HUES64 (cell line): ENCODE results near the gene CYP24A1. TPM values are rescaled to one million over a fixed set of nuclear protein-coding genes. Genes with fewer than 3 reads are reported as not detected.

Experiments
- H3K27ac ChIP-seq: 2 replicates; pipeline ENCODE4 v1.7.0; 2013; ENCODE audit warnings: low read depth, low read length, inconsistent platforms
- H3K27me3 ChIP-seq: 2 replicates; pipeline ENCODE4 v1.6.1; 2013; ENCODE audit warnings: mild to moderate bottlenecking, low read length; ENCODE audit not compliant: insufficient read depth
- H3K36me3 ChIP-seq: 2 replicates; pipeline ENCODE4 v1.6.1; 2013; ENCODE audit warnings: mild to moderate bottlenecking, low read length; ENCODE audit not compliant: insufficient read depth
- H3K4me1 ChIP-seq: 2 replicates; pipeline ENCODE4 v1.6.1; 2013; ENCODE audit warnings: mild to moderate bottlenecking, low read length, moderate library complexity; ENCODE audit not compliant: insufficient read depth
- H3K4me3 ChIP-seq: 2 replicates; pipeline ENCODE4 v1.5.1; 2013; ENCODE audit warnings: mild to moderate bottlenecking, low read length, moderate library complexity
- H3K9ac ChIP-seq: 2 replicates; pipeline ENCODE4 v1.6.1; 2013; ENCODE audit warnings: mild to moderate bottlenecking, low read depth, low read length
- H3K9me3 ChIP-seq: 2 replicates; pipeline ENCODE4 v1.6.1; 2013; ENCODE audit warnings: low read depth, low read length; ENCODE audit not compliant: insufficient read depth
- WGBS: fragments of 150-250, 120-280 bp; methylation state at CpG from one replicate; pipeline ENCODE4 v1.1.7; 2013; ENCODE audit warnings: missing lambda C conversion rate; 5-methylcytosine and 5-hydroxymethylcytosine counted together
- polyA plus RNA-seq, 2 experiments: library from polyadenylated mRNA; stranded (reverse); fragments of 50-300 nt; gene quantifications; one replicate each; pipeline ENCODE4 v1.2.3, GENCODE V29; 2013

Gene CYP24A1
- not detected for polyA plus RNA-seq (2013, experiment 1 of 2)
- polyA plus RNA-seq (2013, experiment 2 of 2) = not detected

DNA sequence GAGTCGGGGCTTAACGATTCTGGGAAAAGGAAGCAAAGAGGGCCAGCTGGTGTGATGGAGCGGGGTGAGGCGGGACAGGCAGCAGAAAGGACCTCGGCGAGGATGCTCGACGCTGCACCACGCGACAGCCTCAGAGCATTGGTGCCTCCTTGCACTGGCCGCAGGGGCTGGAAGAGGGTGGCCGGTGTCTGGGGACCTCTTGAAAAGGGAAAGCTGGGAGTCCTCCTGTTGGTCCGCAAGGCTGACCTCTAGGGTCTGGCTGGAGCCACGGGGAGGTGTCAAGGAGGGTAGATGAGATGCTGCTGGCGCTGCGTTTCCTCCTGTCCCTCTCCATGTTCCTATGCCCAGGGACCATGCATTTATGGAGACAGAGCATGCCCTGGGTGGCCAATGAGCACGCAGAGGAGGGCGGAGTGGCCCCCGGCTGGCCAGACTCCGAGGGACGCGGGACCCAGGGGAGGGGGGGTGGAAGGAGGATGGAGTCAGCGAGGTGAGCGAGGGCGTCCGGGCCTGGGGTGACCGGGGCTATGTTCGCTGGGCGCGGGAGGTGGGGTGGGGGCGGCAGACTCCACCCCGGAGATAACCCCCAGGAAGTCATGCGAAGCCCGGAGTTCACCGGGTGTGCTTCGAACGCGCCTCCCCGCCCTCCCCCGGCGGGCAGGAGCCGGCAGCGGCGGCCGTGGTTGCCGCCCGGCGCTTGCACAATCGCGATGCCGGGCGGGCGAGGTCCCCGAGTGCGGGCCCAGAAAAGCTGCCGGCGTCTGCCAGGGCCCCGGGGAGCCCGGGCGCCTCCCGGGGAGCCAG is at the start of gene CYP24A1:
Gene CYP24A1 (minus strand): TSS at position 334 of the 804 bp plus-strand sequence. CDS start 407 bp downstream, outside the sequence.
- Histone ChIP-seq H3K4me3 (peak within 1 kb of the TSS; percentile 47), H3K27me3 (peaks cover 80% of the 10 kb centered on the region), H3K4me1 (peaks cover 15% of the 10 kb centered on the region), H3K9ac (no peak within 1 kb of the TSS), H3K36me3 (no peaks in the 10 kb centered on the region), H3K27ac (no peak within 1 kb of the TSS), H3K9me3 (no peaks in the 10 kb centered on the region)
- 3% methylated on average over 61 of the region's 61 CpGs for WGBS

DNA sequence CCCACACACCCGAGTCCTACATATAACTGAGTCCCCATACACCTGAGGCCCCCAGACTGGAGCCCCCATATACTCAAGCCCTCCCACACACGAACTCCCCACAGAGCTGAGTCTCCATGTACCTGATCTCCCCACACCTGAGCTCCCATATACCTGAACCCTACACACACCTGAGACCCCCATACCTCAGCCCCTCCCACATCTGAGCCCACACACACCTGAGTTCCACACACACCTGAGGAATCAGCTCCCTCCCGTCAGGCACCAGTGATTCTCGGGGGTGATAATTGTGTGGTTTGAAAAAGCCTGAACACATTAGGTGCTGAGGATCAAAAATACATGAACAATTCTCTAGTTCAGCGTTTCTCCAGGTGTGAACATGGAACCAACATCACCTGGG is 49.5 kb upstream of the CYP24A1 start:
- Histone ChIP-seq H3K36me3 (peaks cover 22% of the 10 kb centered on the region), H3K27me3 (no peaks in the 10 kb centered on the region), H3K9me3 (no peaks in the 10 kb centered on the region), H3K27ac (peak overlapping the region; percentile 75), H3K9ac (no peak overlapping the region), H3K4me3 (no peak overlapping the region), H3K4me1 (peaks cover 29% of the 10 kb centered on the region)
- WGBS = 79% methylated on average over 5 of the region's 5 CpGs

DNA sequence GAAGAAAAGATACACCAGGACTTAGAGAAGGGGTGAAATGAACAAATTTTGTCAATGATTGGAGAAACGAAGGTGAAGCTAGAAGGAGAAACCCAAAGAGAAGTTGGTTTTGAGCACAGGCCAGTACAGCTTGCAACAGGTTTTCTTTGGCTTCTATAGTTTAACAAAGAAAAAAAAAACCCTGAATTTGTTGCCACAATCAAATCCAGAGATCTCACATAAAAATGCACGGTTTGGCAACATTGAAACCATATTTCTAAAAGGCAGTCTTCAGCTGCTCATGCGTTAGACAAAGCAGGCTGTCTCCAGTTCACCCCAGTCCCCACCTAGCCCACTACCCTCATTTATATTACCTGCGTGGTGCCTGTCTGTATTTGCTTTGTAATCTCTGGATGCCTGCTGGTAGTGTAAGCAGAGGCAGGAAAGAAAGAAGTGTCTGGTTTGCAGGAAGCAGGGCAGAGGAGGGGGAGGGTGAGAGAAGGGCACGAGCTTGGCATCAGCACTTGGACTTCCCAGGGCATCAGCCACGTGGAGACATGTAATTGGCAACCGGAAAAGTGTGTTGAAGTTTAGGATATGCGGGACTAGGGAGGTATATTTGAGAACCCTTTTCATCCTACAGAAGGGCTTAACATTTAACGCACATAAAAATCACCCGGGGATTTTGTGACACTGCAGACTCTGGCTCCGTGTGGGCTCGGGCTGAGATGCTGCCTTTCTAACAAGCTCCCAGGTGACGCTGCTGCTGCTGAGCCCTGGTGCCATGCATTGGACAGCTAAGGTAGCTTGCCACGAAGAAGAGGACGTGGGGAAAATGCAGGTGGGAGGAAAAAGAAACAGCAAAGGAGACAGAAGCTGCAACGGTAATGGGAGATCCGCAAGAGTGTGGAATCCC is 48.5 kb upstream of the CYP24A1 start:
- no peaks in the 10 kb centered on the region for H3K9me3 ChIP-seq
- H3K9ac ChIP-seq = no peak overlapping the region
- H3K4me3 ChIP-seq = no peak overlapping the region
- WGBS = 76% methylated on average over 17 of the region's 17 CpGs
- H3K36me3 ChIP-seq = peaks cover 33% of the 10 kb centered on the region
- peaks cover 29% of the 10 kb centered on the region for H3K4me1 ChIP-seq
- H3K27me3 ChIP-seq = no peaks in the 10 kb centered on the region
- H3K27ac ChIP-seq = no peak overlapping the region

- H3K4me3 ChIP-seq = no peak overlapping the region
- no peaks in the 10 kb centered on the region for H3K9me3 ChIP-seq
- no peaks in the 10 kb centered on the region for H3K27me3 ChIP-seq
- H3K9ac ChIP-seq = no peak overlapping the region
- H3K4me1 ChIP-seq = peaks cover 29% of the 10 kb centered on the region
- 94% methylated on average over 4 of the region's 4 CpGs for WGBS
- no peak overlapping the region for H3K27ac ChIP-seq
- peaks cover 39% of the 10 kb centered on the region for H3K36me3 ChIP-seq
Measured at GRCh38 chr20:54221353-54221752, 47.6 kb upstream of the CYP24A1 start.

- Histone ChIP-seq H3K4me3 (no peak overlapping the region), H3K9me3 (no peaks in the 10 kb centered on the region), H3K27me3 (no peaks in the 10 kb centered on the region), H3K9ac (no peak overlapping the region), H3K27ac (no peak overlapping the region), H3K36me3 (peaks cover 45% of the 10 kb centered on the region), H3K4me1 (peaks cover 29% of the 10 kb centered on the region)
- 87% methylated on average over 6 of the region's 6 CpGs for WGBS
Measured at GRCh38 chr20:54220722-54221121, 46.9 kb upstream of the CYP24A1 start.

DNA sequence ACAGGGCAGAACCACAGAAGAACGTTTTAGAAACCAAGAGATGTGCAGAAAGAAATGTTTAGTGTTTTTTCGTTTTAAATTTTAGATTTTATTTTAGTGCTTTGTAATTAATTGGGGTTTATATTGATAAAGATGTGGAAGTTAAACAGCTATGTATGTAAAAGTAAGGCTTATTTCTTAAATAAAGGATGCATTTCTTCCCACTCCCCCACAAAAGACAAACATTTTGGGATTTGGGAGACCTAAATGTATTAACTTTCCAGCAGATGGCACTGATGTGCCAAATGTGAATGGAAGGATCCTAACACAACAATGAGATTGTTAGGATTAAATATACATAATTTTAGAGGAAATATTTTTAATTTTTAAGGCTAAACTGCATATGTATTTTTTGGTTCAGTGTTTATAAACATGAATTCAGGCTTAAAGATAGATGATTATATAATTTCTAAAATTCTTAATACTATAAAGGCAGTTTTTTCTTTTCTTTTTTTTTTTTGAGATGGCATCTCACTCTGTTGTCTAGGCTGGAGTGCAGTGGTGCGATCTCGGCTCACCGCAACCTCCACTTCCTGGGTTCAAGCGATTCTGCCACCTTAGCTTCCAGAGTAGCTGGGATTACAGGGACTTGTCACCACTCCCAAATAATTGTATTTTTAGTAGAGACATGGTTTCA is 46.1 kb upstream of the CYP24A1 start:
- no peak overlapping the region for H3K27ac ChIP-seq
- no peaks in the 10 kb centered on the region for H3K27me3 ChIP-seq
- H3K4me1 ChIP-seq = peaks cover 29% of the 10 kb centered on the region
- WGBS = 90% methylated on average over 6 of the region's 6 CpGs
- H3K4me3 ChIP-seq = no peak overlapping the region
- H3K9me3 ChIP-seq = no peaks in the 10 kb centered on the region
- peaks cover 53% of the 10 kb centered on the region for H3K36me3 ChIP-seq
- no peak overlapping the region for H3K9ac ChIP-seq

GRCh38 chr20:54218470-54218869 is 44.7 kb upstream of the CYP24A1 start:
- Histone ChIP-seq H3K27ac (no peak overlapping the region), H3K27me3 (no peaks in the 10 kb centered on the region), H3K9me3 (no peaks in the 10 kb centered on the region), H3K4me1 (peaks cover 20% of the 10 kb centered on the region), H3K36me3 (peaks cover 65% of the 10 kb centered on the region), H3K9ac (no peak overlapping the region), H3K4me3 (no peak overlapping the region)

- H3K27me3 ChIP-seq = no peaks in the 10 kb centered on the region
- H3K36me3 ChIP-seq = peaks cover 71% of the 10 kb centered on the region
- WGBS = 92% methylated on average over 6 of the region's 7 CpGs
- H3K9me3 ChIP-seq = no peaks in the 10 kb centered on the region
- H3K4me3 ChIP-seq = no peak overlapping the region
- no peak overlapping the region for H3K9ac ChIP-seq
- H3K4me1 ChIP-seq = peaks cover 16% of the 10 kb centered on the region
- H3K27ac ChIP-seq = no peak overlapping the region
Measured at GRCh38 chr20:54217762-54218161, 44.0 kb upstream of the CYP24A1 start.

- 96% methylated on average over 3 of the region's 3 CpGs for WGBS
- Histone ChIP-seq H3K4me1 (no peaks in the 10 kb centered on the region), H3K4me3 (no peak overlapping the region), H3K27me3 (no peaks in the 10 kb centered on the region), H3K36me3 (peaks cover 84% of the 10 kb centered on the region), H3K27ac (no peak overlapping the region), H3K9ac (no peak overlapping the region), H3K9me3 (no peaks in the 10 kb centered on the region)
Measured at GRCh38 chr20:54215157-54215789, 41.5 kb upstream of the CYP24A1 start.

- Histone ChIP-seq H3K27ac (no peak overlapping the region), H3K9ac (no peak overlapping the region), H3K4me1 (peaks cover 4% of the 10 kb centered on the region), H3K27me3 (no peaks in the 10 kb centered on the region), H3K4me3 (no peak overlapping the region), H3K36me3 (peaks cover 82% of the 10 kb centered on the region), H3K9me3 (no peaks in the 10 kb centered on the region)
- 98% methylated on average over 8 of the region's 8 CpGs for WGBS
Measured at GRCh38 chr20:54214566-54214965, 40.8 kb upstream of the CYP24A1 start.
